Lung (tissue), 12 donors: ENCODE data around the gene RTTN. TPM values are rescaled to one million over a fixed set of nuclear protein-coding genes. Genes with fewer than 3 reads are reported as not detected.

Experiments
- ATAC-seq: fragments of 200-7000 bp; cut with Tn5 transposase; one replicate; pipeline ENCODE4 v1.9.1; 2020; ENCODE audit warnings: moderate number of reproducible peaks; ENCODE audit not compliant: insufficient read depth, low FRiP score
- DNase-seq, 3 donors: peaks; one replicate each; pipeline ENCODE4 v3.0.0-alpha.2; 2013 to 2017
- H3K27ac ChIP-seq, 2 donors: one replicate each; pipeline ENCODE4 v1.5.1; 2013; ENCODE audit warnings: mild to moderate bottlenecking in 2 of 2, moderate library complexity in 2 of 2, control low read depth in 1 of 2, inconsistent platforms in 1 of 2, low read depth in 1 of 2, low read length in 1 of 2
- H3K27me3 ChIP-seq, 3 donors: one replicate each; pipeline ENCODE4 v1.5.1; 2013; ENCODE audit warnings: low read length in 2 of 3; ENCODE audit not compliant: control insufficient read depth in 3 of 3, insufficient read depth in 3 of 3
- H3K36me3 ChIP-seq, 4 donors: one replicate each; pipeline ENCODE4 v1.5.1; 2013; ENCODE audit warnings: low read length in 4 of 4, mild to moderate bottlenecking in 1 of 4, moderate library complexity in 1 of 4; ENCODE audit not compliant: control insufficient read depth in 4 of 4, insufficient read depth in 4 of 4
- H3K4me1 ChIP-seq, 5 donors: one replicate each; pipeline ENCODE4 v1.5.1; 2013; ENCODE audit warnings: low read length in 5 of 5, mild to moderate bottlenecking in 2 of 5, moderate library complexity in 1 of 5; ENCODE audit not compliant: control insufficient read depth in 5 of 5, insufficient read depth in 5 of 5
- H3K4me3 ChIP-seq: one replicate; pipeline ENCODE4 v1.5.1; 2013; ENCODE audit warnings: mild to moderate bottlenecking, control low read depth, moderate library complexity
- H3K9ac ChIP-seq, 2 donors: one replicate each; pipeline ENCODE4 v1.5.1; 2013; ENCODE audit warnings: low read length in 2 of 2, control low read depth in 1 of 2; ENCODE audit not compliant: insufficient read depth in 1 of 2
- H3K9me3 ChIP-seq, 4 donors: one replicate each; pipeline ENCODE4 v1.5.1; 2013; ENCODE audit warnings: low read length in 3 of 4, mild to moderate bottlenecking in 1 of 4, moderate library complexity in 1 of 4; ENCODE audit not compliant: control insufficient read depth in 4 of 4, insufficient read depth in 3 of 4
- CTCF ChIP-seq: IDR thresholded peaks from 2 replicates; pipeline ENCODE4 v1.5.1; 2012; ENCODE audit warnings: mild to moderate bottlenecking; ENCODE audit errors: control extremely low read depth, extremely low read depth
- WGBS, 2 donors: extraction: QIAGEN DNeasy Blood & Tissue Kit; methylation state at CpG; one replicate each; pipeline ENCODE4 v1.1.7; 2013; 5-methylcytosine and 5-hydroxymethylcytosine counted together
- polyA plus RNA-seq, 2 donors: library from polyadenylated mRNA; stranded (reverse); fragments of 200-250 nt; gene quantifications; one replicate each; pipeline ENCODE4 v1.2.1, GENCODE V29; 2013
- total RNA-seq, 2 donors: library from RNA; depleted of rRNA in 1 of 2; stranded (reverse); fragments of >200 nt in 1 of 2; gene quantifications; one replicate each; pipeline ENCODE4 v1.2.1, GENCODE V29; 2014 to 2021
- donor health status: control.
- donor health status: control.
- donor health status: Bipolar disorder and iron deficiency.
- donor health status: healthy.
- donor health status: DM: yes; HTN: yes; CAD: no.

The RTTN gene
- total and polyA plus RNA-seq, 4 donors, result 2.1 to 50.8 (median 9.2) TPM

GRCh38 chr18:69999656-70000055 is 205.8 kb downstream of the RTTN start:
- DNase-seq, result no peak
- no peaks in the 10 kb centered on the region for H3K27me3 ChIP-seq
- H3K36me3 ChIP-seq, result peaks cover 0 to 8% (median under 1%) of the 10 kb centered on the region in 4 donors
- WGBS, 2 donors, result 78 to 91% methylated on average over 9 of the region's 9 CpGs
- no peak for TF ChIP-seq CTCF
- no peaks in the 10 kb centered on the region for H3K9me3 ChIP-seq
- no peak overlapping the region for H3K9ac ChIP-seq
- H3K27ac ChIP-seq, result no peak overlapping the region
- no peak for ATAC-seq
- no peak overlapping the region for H3K4me3 ChIP-seq
- peaks cover 0 to 14% (median 7%) of the 10 kb centered on the region in 5 donors for H3K4me1 ChIP-seq

- H3K27ac ChIP-seq, result peak overlapping the region in 1 of 2 donors; percentile 55
- ATAC-seq, result no peak
- peaks cover 0 to 8% (median 0%) of the 10 kb centered on the region in 4 donors for H3K36me3 ChIP-seq
- H3K27me3 ChIP-seq, result no peaks in the 10 kb centered on the region
- peaks cover 0 to 11% (median 4%) of the 10 kb centered on the region in 5 donors for H3K4me1 ChIP-seq
- H3K9ac ChIP-seq, result no peak overlapping the region
- DNase-seq, result peak; percentile 36 to 87 (median 70)
- H3K4me3 ChIP-seq, result no peak overlapping the region
- H3K9me3 ChIP-seq, result no peaks in the 10 kb centered on the region
- TF ChIP-seq CTCF, result no peak
These were observed 206.9 kb downstream of the RTTN start for GRCh38 chr18:69998523-69998987.

GRCh38 chr18:69996951-69997798 is 208.3 kb downstream of the RTTN start:
- no peak overlapping the region for H3K27ac ChIP-seq
- H3K9me3 ChIP-seq, result peaks cover 0 to 3% (median 0%) of the 10 kb centered on the region in 4 donors
- ATAC-seq, result no peak
- peaks cover 0 to 11% (median 4%) of the 10 kb centered on the region in 5 donors for H3K4me1 ChIP-seq
- DNase-seq, result no peak
- peaks cover 0 to 8% (median 1%) of the 10 kb centered on the region in 4 donors for H3K36me3 ChIP-seq
- H3K4me3 ChIP-seq, result no peak overlapping the region
- H3K9ac ChIP-seq, result no peak overlapping the region
- 75 to 88% methylated on average over 7 of the region's 7 CpGs for WGBS, 2 donors
- H3K27me3 ChIP-seq, result no peaks in the 10 kb centered on the region
- no peak for TF ChIP-seq CTCF
